GM19467 (cell line): ENCODE results near the gene MBLAC1.

Experiments
- ATAC-seq: cut with Tn5 transposase; IDR thresholded peaks from one replicate; pipeline ENCODE4 v1.9.1; 2021; ENCODE audit warnings: mild to moderate bottlenecking, moderate library complexity; ENCODE audit not compliant: unreplicated experiment

MBLAC1 gene

GRCh38 chr7:100152937-100153666 lies 26.3 kb downstream of the MBLAC1 start:
- ATAC-seq = no peak

- ATAC-seq = no peak
Observed at GRCh38 chr7:100153708-100154535, 27.2 kb downstream of the MBLAC1 start.

- no peak for ATAC-seq
Observed at GRCh38 chr7:100154651-100155491, 28.1 kb downstream of the MBLAC1 start.

GRCh38 chr7:100155553-100156317 lies 29.0 kb downstream of the MBLAC1 start:
- no peak for ATAC-seq

- ATAC-seq = no peak
Observed at GRCh38 chr7:100156331-100157068, 29.7 kb downstream of the MBLAC1 start.

- no peak for ATAC-seq
Observed at GRCh38 chr7:100157069-100157333, 30.2 kb downstream of the MBLAC1 start.

- ATAC-seq = no peak
Observed at GRCh38 chr7:100157334-100158228, 30.8 kb downstream of the MBLAC1 start.

GRCh38 chr7:100158229-100159098 lies 31.7 kb downstream of the MBLAC1 start, which contains the start of gene TRAPPC14:
Gene TRAPPC14 (minus strand): TSS chr7:100158723. CDS start chr7:100158499, 224 bp downstream.
- ATAC-seq = peak; percentile 76

GRCh38 chr7:100159099-100159623 lies 32.4 kb downstream of the MBLAC1 start:
- ATAC-seq = no peak

DNA sequence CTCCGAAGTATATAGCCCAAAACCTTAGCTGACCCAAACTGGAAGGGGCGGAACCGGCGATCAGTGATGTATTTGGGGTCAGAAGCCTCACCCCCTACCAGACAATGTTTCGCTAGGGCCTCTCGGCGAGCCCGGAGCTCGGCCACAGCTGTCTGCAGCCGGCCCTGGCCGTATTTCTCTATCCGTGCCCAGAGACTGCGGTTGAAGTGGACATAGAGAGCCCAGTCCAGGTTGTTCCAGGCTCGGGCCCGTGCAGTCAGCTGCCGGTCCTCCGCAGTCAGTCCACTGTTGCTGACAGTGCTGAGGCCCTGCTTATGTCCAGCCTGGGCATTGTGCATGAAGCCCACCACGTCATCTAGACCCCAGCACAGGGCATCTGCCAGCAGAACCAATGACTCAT lies 33.3 kb downstream of the MBLAC1 start:
- ATAC-seq = no peak

DNA sequence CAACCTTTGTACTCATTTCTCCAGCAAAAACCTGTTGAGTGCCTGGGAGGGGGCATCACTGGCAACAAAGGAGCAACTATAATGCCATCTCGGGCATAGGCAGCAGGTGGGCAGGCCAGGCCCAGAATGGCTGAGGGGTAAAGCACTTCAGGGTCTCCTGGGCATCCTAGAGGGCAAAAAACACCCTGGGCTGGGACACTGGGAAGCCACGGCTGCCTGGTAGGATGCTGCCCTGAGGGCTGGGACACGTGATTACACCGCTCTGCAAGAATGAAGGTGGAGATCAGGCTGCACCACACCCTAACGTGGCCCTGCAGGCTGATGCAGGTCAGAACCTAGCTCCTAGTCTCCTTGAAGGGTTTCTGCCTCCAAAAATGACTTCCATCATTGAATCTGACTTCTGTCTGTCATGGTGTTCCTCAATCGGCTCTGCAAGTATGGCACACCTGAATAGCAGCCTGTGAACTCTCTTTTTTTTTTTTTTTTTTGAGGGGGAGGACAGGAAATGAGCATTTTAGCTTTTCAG lies 36.3 kb downstream of the MBLAC1 start:
- ATAC-seq = no peak

DNA sequence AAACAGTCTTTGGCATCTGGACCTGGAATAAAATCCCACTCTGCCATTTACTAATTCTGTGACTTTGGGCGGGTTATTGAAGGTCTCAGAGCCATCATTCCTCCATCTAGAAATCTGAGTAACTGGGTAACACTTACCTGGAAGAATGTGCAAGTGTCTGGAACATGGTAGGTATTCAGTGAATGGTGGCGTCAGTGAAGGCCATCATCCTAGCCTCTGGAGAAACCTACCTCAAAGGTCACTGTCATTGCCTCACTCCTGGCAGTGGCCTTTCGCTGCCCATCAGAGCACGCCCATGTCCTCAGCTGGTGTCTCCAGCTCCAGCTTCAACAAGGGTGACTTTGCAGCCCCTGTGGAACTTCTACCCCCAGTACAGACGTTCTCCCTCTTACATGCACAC lies 37.1 kb downstream of the MBLAC1 start:
- no peak for ATAC-seq

DNA sequence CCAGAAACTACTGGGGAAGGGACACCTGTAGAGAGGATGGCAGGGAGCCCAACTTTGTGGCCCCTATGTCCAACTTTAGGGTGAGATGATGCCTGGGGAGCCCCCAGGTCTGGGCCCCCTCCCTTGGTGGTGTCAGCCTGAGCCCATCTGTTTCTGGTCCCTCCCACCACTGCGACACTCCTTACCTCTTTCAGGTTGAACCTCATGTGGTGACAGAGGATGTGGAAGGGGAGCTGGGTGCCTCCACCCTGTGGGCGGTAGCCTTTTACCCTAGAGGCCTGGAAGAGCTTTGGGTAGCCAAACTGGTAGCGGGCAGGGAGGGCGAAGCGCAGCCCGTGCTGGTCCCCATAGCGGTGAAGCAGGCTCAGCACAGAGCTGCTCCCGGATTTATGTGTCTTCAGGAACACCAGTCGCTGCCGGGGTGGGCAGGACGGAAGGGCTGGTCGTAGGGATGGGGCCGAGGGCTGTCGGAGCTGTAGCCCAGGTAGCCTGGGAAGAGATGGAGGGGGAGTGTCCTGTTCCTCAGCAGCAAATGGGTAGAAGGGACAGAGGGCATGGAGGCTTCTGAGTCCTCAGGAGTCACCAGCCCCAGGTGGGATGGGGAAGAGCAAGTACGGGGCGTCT lies 39.7 kb downstream of the MBLAC1 start:
- no peak for ATAC-seq

DNA sequence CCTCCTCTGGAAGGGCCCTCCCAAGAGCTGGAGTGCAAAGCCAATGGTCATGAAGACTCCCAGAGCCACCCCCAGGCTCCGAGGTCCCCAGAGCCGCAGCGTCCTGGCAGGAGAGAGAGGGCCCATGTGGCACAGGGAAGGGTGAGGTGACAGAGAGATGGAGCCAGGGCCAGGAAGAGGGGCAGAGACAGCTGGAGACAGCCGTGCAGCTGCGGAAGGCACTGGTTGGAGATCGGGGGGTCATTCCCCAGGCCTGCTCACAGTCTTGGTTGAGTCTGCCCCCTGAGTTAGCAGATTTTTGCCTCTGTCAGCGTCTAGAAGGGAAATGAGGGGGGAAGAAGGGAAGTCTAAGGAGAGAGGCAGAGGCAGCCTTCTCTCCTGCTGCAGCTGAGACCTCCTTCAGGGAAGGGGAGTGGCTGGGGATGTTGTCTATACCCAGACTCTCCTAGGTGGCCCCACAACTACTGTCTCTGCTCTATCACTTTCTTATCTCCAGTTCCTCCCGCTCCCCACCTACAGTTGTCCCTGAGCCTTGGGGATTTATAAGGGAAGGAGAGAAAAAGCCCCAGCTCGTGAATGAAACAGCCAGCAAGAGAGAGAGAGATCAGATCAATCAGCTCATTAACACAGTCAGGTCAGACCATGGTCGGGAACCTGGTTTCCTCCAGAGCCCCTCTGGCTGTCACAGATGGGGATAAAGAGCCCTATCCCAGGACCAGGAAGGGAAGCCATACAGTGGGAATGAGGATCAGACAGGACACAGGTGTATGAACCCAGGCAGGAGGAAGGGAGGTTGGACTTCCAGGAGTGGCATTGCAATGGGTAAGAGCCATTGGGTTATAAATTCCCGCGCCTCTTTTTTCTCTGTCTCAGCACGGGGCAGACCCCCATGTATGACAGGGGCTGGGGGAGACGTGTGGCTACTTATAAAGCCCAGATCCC lies 40.5 kb downstream of the MBLAC1 start:
- ATAC-seq = no peak

DNA sequence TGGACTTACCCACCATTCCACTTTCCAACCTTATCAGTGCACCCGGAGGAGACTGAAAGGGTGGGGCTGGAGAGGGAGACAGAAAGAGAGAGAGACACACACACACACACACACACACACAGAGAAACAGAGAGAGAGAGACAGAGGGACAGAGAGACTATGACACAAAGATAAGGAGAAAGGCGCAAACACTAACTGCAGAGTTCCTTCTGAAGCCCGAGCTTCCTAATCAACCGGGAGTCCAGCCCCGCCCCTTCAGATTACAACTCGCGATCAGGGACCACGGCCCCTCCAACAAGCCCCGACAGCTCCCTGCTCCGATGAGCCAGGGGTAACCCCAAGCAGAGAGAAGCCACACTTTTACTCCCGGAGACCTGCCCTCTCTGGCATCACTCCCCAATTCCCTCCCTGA lies 41.2 kb downstream of the MBLAC1 start:
- no peak for ATAC-seq
